Measurements from ENCODE around the gene ENDOU. TPM values are rescaled to one million over a fixed set of nuclear protein-coding genes. Genes with fewer than 3 reads are reported as not detected.

ENDOU gene
- total and polyA plus RNA-seq, 4 experiments from 2014 or later = not detected

GRCh38 chr12:47715393-47715876, 9.9 kb downstream of the ENDOU start:
- H3K4me3 ChIP-seq (ENCODE audit: low read length in 2 of 2) = no peak overlapping the region
- no peaks in the 10 kb centered on the region for H3K9me3 ChIP-seq (ENCODE audit: control insufficient read depth in 1 of 2, low read length in 2 of 2)
- Mint-ChIP-seq H3K36me3 (peaks cover 0 to 9% of the 10 kb centered on the region in 2 donors), H3K27me3 (no peaks in the 10 kb centered on the region), H3K4me3 (no peak overlapping the region), H3K4me1 (peaks cover 11 to 24% (median 20%) of the 10 kb centered on the region in 4 donors), H3K9me3 (no peaks in the 10 kb centered on the region), H3K27ac (peak overlapping the region in 5 of 7 donors; percentile 24 to 77 (median 65))
- H3K36me3 ChIP-seq (ENCODE audit: insufficient read depth, low read length) = no peaks in the 10 kb centered on the region
- peak; percentile 74 to 81 (median 78) for DNase-seq
- H3K27ac ChIP-seq (ENCODE audit: low read depth, low read length) = no peak overlapping the region
- CTCF ChIA-PET (ENCODE audit: partially characterized antibody) = interaction anchor here (0.6 to 16.7 kb wide), 18 partner anchors 9 to 449 kb away, joined by 3 to 318 read pairs (median 5); partner anchors contain the start of genes RAPGEF3, RPAP3 and SLC48A1
- POLR2A ChIA-PET (ENCODE audit: partially characterized antibody) = interaction anchor here (0.9 to 1.4 kb wide), 7 partner anchors 10 to 123 kb away, joined by 3 to 4 read pairs (median 3); partner anchors contain the start of gene RPAP3
- intact Hi-C loops (cut with micrococcal nuclease) = loop anchor here (1.0 to 10.0 kb wide), 9 partner anchors 9 to 899 kb away; partner anchors contain the start of gene RPAP3
- peaks cover 18% of the 10 kb centered on the region for H3K4me1 ChIP-seq (ENCODE audit: insufficient read depth, low read length)
- H3K27me3 ChIP-seq (ENCODE audit: insufficient read depth, low read length) = no peaks in the 10 kb centered on the region

DNA sequence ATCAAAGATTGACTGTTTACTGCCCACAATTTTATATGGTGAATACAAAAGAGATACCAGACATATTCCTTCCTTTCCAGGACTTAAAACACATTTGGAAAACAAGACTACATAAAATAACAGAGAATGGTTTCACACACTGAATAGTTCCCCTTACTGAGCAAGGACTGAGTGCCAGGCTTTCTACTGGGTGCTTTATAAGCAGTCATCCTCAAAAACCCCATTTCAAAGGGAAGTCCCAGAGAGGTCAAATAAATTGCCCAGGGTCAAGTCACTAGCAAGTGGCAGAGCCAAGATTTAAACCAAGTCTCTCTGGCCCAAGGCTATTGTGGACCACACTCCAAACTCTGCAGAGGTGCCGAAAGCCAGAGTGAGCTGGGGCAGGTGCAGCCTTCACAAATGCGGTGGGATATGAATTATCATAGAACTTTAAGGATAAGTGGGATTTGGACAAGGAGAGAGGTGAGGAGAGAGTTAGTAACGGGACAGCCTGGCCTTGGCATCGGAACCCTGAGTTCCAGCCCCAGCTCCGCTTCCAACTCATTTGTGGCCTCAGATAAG, 10.4 kb downstream of the ENDOU start:
- ChIA-PET POLR2A (ENCODE audit: partially characterized antibody) (interaction anchor here (0.9 to 1.4 kb wide), 6 partner anchors 9 to 117 kb away, joined by 3 to 4 read pairs (median 3); partner anchors contain the start of gene RPAP3), CTCF (ENCODE audit: partially characterized antibody) (interaction anchor here (0.6 to 16.7 kb wide), 15 partner anchors 9 to 451 kb away, joined by 3 to 318 read pairs (median 6); partner anchors contain the start of genes RAPGEF3, RPAP3 and SLC48A1)

GRCh38 chr12:47712171-47712570, 13.1 kb downstream of the ENDOU start:
- H3K36me3 Mint-ChIP-seq = no peaks in the 10 kb centered on the region
- H3K4me1 Mint-ChIP-seq = peaks cover 13 to 33% (median 24%) of the 10 kb centered on the region in 4 donors
- peak overlapping the region in 1 of 7 donors; percentile 25 for H3K27ac Mint-ChIP-seq
- H3K4me3 Mint-ChIP-seq = no peak overlapping the region
- H3K9me3 ChIP-seq (ENCODE audit: control insufficient read depth in 1 of 2, low read length in 2 of 2) = no peaks in the 10 kb centered on the region
- H3K4me1 ChIP-seq (ENCODE audit: insufficient read depth, low read length) = peaks cover 30% of the 10 kb centered on the region
- H3K27me3 Mint-ChIP-seq = no peaks in the 10 kb centered on the region
- intact Hi-C loops (cut with micrococcal nuclease) = loop anchor here (10.0 kb wide), 1 partner anchor 903 kb away; no protein-coding TSS in a partner anchor
- ChIA-PET POLR2A (ENCODE audit: partially characterized antibody) (no interaction called here), CTCF (ENCODE audit: partially characterized antibody) (interaction anchor here (0.6 to 16.7 kb wide), 3 partner anchors 31 to 123 kb away, joined by 3 to 318 read pairs (median 185); partner anchors contain the start of gene SLC48A1)
- DNase-seq = no peak
- no peaks in the 10 kb centered on the region for H3K27me3 ChIP-seq (ENCODE audit: insufficient read depth, low read length)
- no peaks in the 10 kb centered on the region for H3K36me3 ChIP-seq (ENCODE audit: insufficient read depth, low read length)
- no peak overlapping the region for H3K27ac ChIP-seq (ENCODE audit: low read depth, low read length)
- no peaks in the 10 kb centered on the region for H3K9me3 Mint-ChIP-seq
- H3K4me3 ChIP-seq (ENCODE audit: low read length in 2 of 2) = no peak overlapping the region

More for the DNA sequence above, 10.4 kb downstream of the ENDOU start:
- Histone ChIP-seq H3K27ac (ENCODE audit: low read depth, low read length) (no peak overlapping the region), H3K27me3 (ENCODE audit: insufficient read depth, low read length) (no peaks in the 10 kb centered on the region), H3K9me3 (ENCODE audit: control insufficient read depth in 1 of 2, low read length in 2 of 2) (no peaks in the 10 kb centered on the region), H3K4me3 (ENCODE audit: low read length in 2 of 2) (no peak overlapping the region), H3K36me3 (ENCODE audit: insufficient read depth, low read length) (no peaks in the 10 kb centered on the region), H3K4me1 (ENCODE audit: insufficient read depth, low read length) (peaks cover 18% of the 10 kb centered on the region)
- Mint-ChIP-seq H3K4me1 (peaks cover 11 to 24% (median 20%) of the 10 kb centered on the region in 4 donors), H3K4me3 (no peak overlapping the region), H3K36me3 (peaks cover 0 to 9% of the 10 kb centered on the region in 2 donors), H3K27ac (peak overlapping the region in 3 of 7 donors; percentile 24 to 77 (median 65)), H3K27me3 (no peaks in the 10 kb centered on the region), H3K9me3 (no peaks in the 10 kb centered on the region)
- no peak for DNase-seq
- intact Hi-C loops (cut with micrococcal nuclease) = loop anchor here (1.0 to 10.0 kb wide), 9 partner anchors 9 to 900 kb away; partner anchors contain the start of gene RPAP3

DNA sequence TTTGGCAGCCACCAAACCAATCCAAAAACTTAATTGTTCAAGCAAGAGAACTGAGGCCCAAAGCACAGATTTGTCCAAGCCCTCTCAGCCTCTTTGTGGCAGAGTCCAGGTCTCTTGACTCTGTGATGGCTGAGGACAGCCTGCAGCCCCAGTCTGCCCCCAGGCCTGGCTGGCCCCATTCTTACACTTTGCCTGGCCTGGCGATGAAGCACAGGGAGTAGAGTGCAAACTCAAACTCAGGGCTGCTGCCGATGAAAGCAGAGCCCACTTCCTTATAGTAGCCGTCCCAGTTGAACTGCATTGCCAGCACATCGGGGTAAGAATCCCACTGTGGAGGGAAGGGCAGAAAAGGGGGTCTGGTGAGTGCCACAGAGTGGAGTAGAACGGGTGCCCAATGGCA, 13.8 kb downstream of the ENDOU start:
- no peaks in the 10 kb centered on the region for H3K27me3 Mint-ChIP-seq
- no peak overlapping the region for H3K27ac Mint-ChIP-seq
- no peak overlapping the region for H3K27ac ChIP-seq (ENCODE audit: low read depth, low read length)
- POLR2A ChIA-PET (ENCODE audit: partially characterized antibody) = no interaction called here
- DNase-seq = no peak
- H3K36me3 Mint-ChIP-seq = peaks cover 0 to 1% of the 10 kb centered on the region in 2 donors
- intact Hi-C loops (cut with micrococcal nuclease) = loop anchor here (10.0 kb wide), 1 partner anchor 903 kb away; no protein-coding TSS in a partner anchor
- peaks cover 18 to 34% (median 28%) of the 10 kb centered on the region in 4 donors for H3K4me1 Mint-ChIP-seq
- CTCF ChIA-PET (ENCODE audit: partially characterized antibody) = interaction anchor here (2.9 to 16.7 kb wide), 3 partner anchors 32 to 124 kb away, joined by 26 to 318 read pairs (median 185); partner anchors contain the start of gene SLC48A1
- H3K4me3 Mint-ChIP-seq = no peak overlapping the region
- H3K4me1 ChIP-seq (ENCODE audit: insufficient read depth, low read length) = peaks cover 34% of the 10 kb centered on the region
- H3K4me3 ChIP-seq (ENCODE audit: low read length in 2 of 2) = no peak overlapping the region
- no peaks in the 10 kb centered on the region for H3K27me3 ChIP-seq (ENCODE audit: insufficient read depth, low read length)
- H3K9me3 ChIP-seq (ENCODE audit: control insufficient read depth in 1 of 2, low read length in 2 of 2) = no peaks in the 10 kb centered on the region
- no peaks in the 10 kb centered on the region for H3K36me3 ChIP-seq (ENCODE audit: insufficient read depth, low read length)
- peaks cover 0 to 2% (median 0%) of the 10 kb centered on the region in 8 donors for H3K9me3 Mint-ChIP-seq

GRCh38 chr12:47710278-47710677, 15.0 kb downstream of the ENDOU start:
- intact Hi-C loops (cut with micrococcal nuclease) = loop anchor here (10.0 kb wide), 1 partner anchor 905 kb away; no protein-coding TSS in a partner anchor
- Mint-ChIP-seq H3K36me3 (peaks cover 0 to 9% of the 10 kb centered on the region in 2 donors), H3K9me3 (peaks cover 0 to 2% (median 0%) of the 10 kb centered on the region in 8 donors), H3K27me3 (no peaks in the 10 kb centered on the region), H3K4me3 (no peak overlapping the region), H3K27ac (no peak overlapping the region), H3K4me1 (peaks cover 17 to 40% (median 26%) of the 10 kb centered on the region in 4 donors)
- H3K27ac ChIP-seq (ENCODE audit: low read depth, low read length) = no peak overlapping the region
- CTCF ChIA-PET (ENCODE audit: partially characterized antibody) = interaction anchor here (1.0 to 16.7 kb wide), 4 partner anchors 8 to 125 kb away, joined by 3 to 318 read pairs (median 106); partner anchors contain the start of gene SLC48A1
- H3K27me3 ChIP-seq (ENCODE audit: insufficient read depth, low read length) = no peaks in the 10 kb centered on the region
- H3K4me3 ChIP-seq (ENCODE audit: low read length in 2 of 2) = no peak overlapping the region
- no peaks in the 10 kb centered on the region for H3K9me3 ChIP-seq (ENCODE audit: control insufficient read depth in 1 of 2, low read length in 2 of 2)
- POLR2A ChIA-PET (ENCODE audit: partially characterized antibody) = interaction anchor here (0.6 to 1.6 kb wide), 3 partner anchors 100 to 473 kb away, joined by 3 to 5 read pairs (median 3); no protein-coding TSS in a partner anchor
- DNase-seq = no peak
- peaks cover 30% of the 10 kb centered on the region for H3K4me1 ChIP-seq (ENCODE audit: insufficient read depth, low read length)
- H3K36me3 ChIP-seq (ENCODE audit: insufficient read depth, low read length) = no peaks in the 10 kb centered on the region

DNA sequence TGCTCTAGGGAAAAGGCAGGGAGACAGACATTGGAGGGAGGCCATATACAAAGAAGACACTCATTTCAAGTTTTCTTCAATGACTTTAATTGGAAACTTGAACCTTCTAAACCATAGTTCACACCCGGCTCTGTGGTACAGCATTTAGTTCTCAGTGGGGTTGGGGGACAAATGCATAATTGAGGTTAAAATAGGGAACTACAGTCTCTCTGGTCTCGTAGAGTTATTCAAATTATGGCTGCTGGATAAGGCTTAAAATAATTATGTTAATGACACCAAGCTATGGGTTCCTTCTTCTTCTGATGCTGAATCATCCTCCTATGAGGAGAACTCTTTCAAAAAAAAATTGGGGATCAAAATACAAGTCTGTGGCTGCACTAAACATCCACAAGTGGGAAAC, 15.6 kb downstream of the ENDOU start:
- Mint-ChIP-seq H3K9me3 (peaks cover 0 to 2% (median 0%) of the 10 kb centered on the region in 8 donors), H3K4me1 (peaks cover 22 to 43% (median 29%) of the 10 kb centered on the region in 4 donors), H3K4me3 (no peak overlapping the region), H3K27ac (peak overlapping the region in 2 of 7 donors; percentile 26 to 37), H3K27me3 (no peaks in the 10 kb centered on the region), H3K36me3 (peaks cover 0 to 15% of the 10 kb centered on the region in 2 donors)
- Histone ChIP-seq H3K27me3 (ENCODE audit: insufficient read depth, low read length) (no peaks in the 10 kb centered on the region), H3K4me3 (ENCODE audit: low read length in 2 of 2) (no peak overlapping the region), H3K36me3 (ENCODE audit: insufficient read depth, low read length) (no peaks in the 10 kb centered on the region), H3K9me3 (ENCODE audit: control insufficient read depth in 1 of 2, low read length in 2 of 2) (no peaks in the 10 kb centered on the region), H3K4me1 (ENCODE audit: insufficient read depth, low read length) (peaks cover 36% of the 10 kb centered on the region), H3K27ac (ENCODE audit: low read depth, low read length) (no peak overlapping the region)
- ChIA-PET POLR2A (ENCODE audit: partially characterized antibody) (interaction anchor here (1.6 kb wide), 1 partner anchor 124 kb away, joined by 5 read pairs; no protein-coding TSS in a partner anchor), CTCF (ENCODE audit: partially characterized antibody) (interaction anchor here (1.0 to 16.7 kb wide), 4 partner anchors 9 to 126 kb away, joined by 3 to 318 read pairs (median 106); partner anchors contain the start of gene SLC48A1)
- intact Hi-C loops (cut with micrococcal nuclease) = loop anchor here (5.0 to 10.0 kb wide), 2 partner anchors 253 to 905 kb away; partner anchors contain the start of gene TMEM106C
- DNase-seq = no peak
